Activated naive CD4-positive, alpha-beta T cell (primary cell): Measurements from ENCODE around the gene TLR7.

Source experiments
- DNase-seq, 4 experiments: peaks; one replicate each; lab custom pipeline; 2025; lab: John Stamatoyannopoulos, UW

Gene TLR7

GRCh38 chrX:12891171-12891570 lies 24.3 kb downstream of the TLR7 start:
- DNase-seq: no peak

- no peak for DNase-seq
Measured at GRCh38 chrX:12891915-12892506, 25.1 kb downstream of the TLR7 start.

- DNase-seq: no peak
Measured at GRCh38 chrX:12892716-12893115, 25.8 kb downstream of the TLR7 start.

- peak in 3 of 4 experiments; percentile 4 to 40 (median 10) for DNase-seq
Measured at GRCh38 chrX:12894074-12895030, 27.5 kb downstream of the TLR7 start.

GRCh38 chrX:12895866-12896265 lies 29.0 kb downstream of the TLR7 start:
- no peak for DNase-seq

GRCh38 chrX:12896935-12897334 lies 30.1 kb downstream of the TLR7 start:
- no peak for DNase-seq

GRCh38 chrX:12898073-12898472 lies 31.2 kb downstream of the TLR7 start:
- no peak for DNase-seq

GRCh38 chrX:12899506-12899905 lies 32.6 kb downstream of the TLR7 start:
- no peak for DNase-seq

GRCh38 chrX:12901486-12901885 lies 34.6 kb downstream of the TLR7 start:
- peak; percentile 6 to 64 (median 42) for DNase-seq

- no peak for DNase-seq
Measured at GRCh38 chrX:12903646-12904045, 36.8 kb downstream of the TLR7 start.

- no peak for DNase-seq
Measured at GRCh38 chrX:12906046-12906761, 39.3 kb downstream of the TLR7 start, which contains the start of gene TLR8. TLR8 (plus strand) TSS chrX:12906620; CDS start chrX:12906707, 87 bp downstream.

GRCh38 chrX:12910423-12911121 lies 43.7 kb downstream of the TLR7 start:
- no peak for DNase-seq

GRCh38 chrX:12911122-12911470 lies 44.2 kb downstream of the TLR7 start:
- peak in 1 of 4 experiments; percentile 0 for DNase-seq

- DNase-seq: no peak
Measured at GRCh38 chrX:12912791-12913482, 46.1 kb downstream of the TLR7 start.

- no peak for DNase-seq
Measured at GRCh38 chrX:12917753-12918152, 50.9 kb downstream of the TLR7 start.

- DNase-seq: no peak
Measured at GRCh38 chrX:12919051-12919450, 52.2 kb downstream of the TLR7 start.

- DNase-seq: no peak
Measured at GRCh38 chrX:12919620-12920019, 52.7 kb downstream of the TLR7 start.

- no peak for DNase-seq
Measured at GRCh38 chrX:12920990-12921389, 54.1 kb downstream of the TLR7 start.

- no peak for DNase-seq
Measured at GRCh38 chrX:12921886-12922598, 55.2 kb downstream of the TLR7 start.

- DNase-seq: no peak
Measured at GRCh38 chrX:12922599-12922919, 55.7 kb downstream of the TLR7 start.

- no peak for DNase-seq
Measured at GRCh38 chrX:12929701-12930100, 62.8 kb downstream of the TLR7 start.
